Erythroblast (primary cell): ENCODE measurements around the gene PIP5K1B.

Experiments
- GATA1 ChIP-seq: IDR thresholded peaks from 2 replicates; pipeline ENCODE4 v1.6.1; 2011; ENCODE audit warnings: low read depth, mild to moderate bottlenecking, control low read depth, low read length, moderate library complexity
- POLR2A ChIP-seq: IDR thresholded peaks from 2 replicates; pipeline ENCODE4 v1.6.1; 2011; ENCODE audit warnings: mild to moderate bottlenecking, low read length

DNA sequence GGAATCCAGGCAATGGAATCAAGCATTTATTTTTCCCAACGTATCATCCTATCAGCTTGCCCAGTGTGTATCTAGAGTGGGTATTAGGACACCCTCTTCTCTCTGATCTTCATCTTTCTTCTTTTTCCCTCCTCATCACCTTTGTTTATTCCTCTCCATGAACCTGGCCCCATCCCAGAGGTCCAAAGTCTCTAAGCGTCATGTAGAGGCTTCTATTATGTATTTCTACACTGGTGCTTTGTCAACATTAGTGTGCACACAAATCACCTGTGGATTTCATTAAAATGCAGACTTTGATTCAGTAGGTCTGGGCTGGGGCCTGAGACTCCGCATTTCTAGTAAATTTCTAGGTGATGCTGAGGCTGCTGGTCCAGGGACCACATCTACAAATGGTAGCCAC, 19.8 kb upstream of the PIP5K1B start:
- TF ChIP-seq POLR2A, result no peak
- TF ChIP-seq GATA1, result no peak
